WTC11 (cell line): Measurements from ENCODE around the gene IYD. TPM values are rescaled to one million over a fixed set of nuclear protein-coding genes. Genes with fewer than 3 reads are reported as not detected.

ENCODE experiments used
- ATAC-seq: fragments of 200-7000 bp; cut with Tn5 transposase; 2 replicates; pipeline ENCODE4 v1.10.0; 2021; ENCODE audit warnings: mild to moderate bottlenecking, moderate library complexity
- CTCF ChIA-PET: fragments of 300-600 bp; sonication (Branson Sonifier 250); formaldehyde crosslinking; loops from one replicate; lab custom pipeline; 2021; ENCODE audit warnings: antibody characterized with exemption; lab: Charles Lee
- POLR2A ChIA-PET: fragments of 350-600 bp; sonication (Branson Sonifier 250); formaldehyde crosslinking; loops from one replicate; lab custom pipeline; 2021; ENCODE audit warnings: antibody characterized with exemption; lab: Charles Lee
- DNase-seq: peaks from one replicate; pipeline ENCODE4 v3.0.0; 2021; ENCODE audit warnings: low spot score
- H3K27ac Mint-ChIP-seq: 2 replicates; pipeline ENCODE4 v1.8.0; 2021; ENCODE audit warnings: mixed read lengths
- H3K27me3 Mint-ChIP-seq: 2 replicates; pipeline ENCODE4 v1.8.0; 2021; ENCODE audit warnings: low read depth, mild to moderate bottlenecking, moderate library complexity, mixed read lengths
- H3K36me3 Mint-ChIP-seq: 2 replicates; pipeline ENCODE4 v1.8.0; 2021; ENCODE audit warnings: mixed read lengths
- H3K4me1 Mint-ChIP-seq: 2 replicates; pipeline ENCODE4 v1.8.0; 2022; ENCODE audit warnings: mixed read lengths
- H3K4me3 Mint-ChIP-seq: 2 replicates; pipeline ENCODE4 v1.8.0; 2021; ENCODE audit warnings: mild to moderate bottlenecking, moderate library complexity, mixed read lengths
- H3K9me3 Mint-ChIP-seq: 2 replicates; pipeline ENCODE4 v1.8.0; 2021; ENCODE audit warnings: mixed read lengths
- AFF4 ChIP-seq: sonication (generic); formaldehyde crosslinking; IDR thresholded peaks from 2 replicates; pipeline ENCODE4 v1.8.1; 2023; ENCODE audit warnings: mild to moderate bottlenecking, missing genetic modification reagents, borderline replicate concordance
- ATF1 ChIP-seq: sonication (generic); formaldehyde crosslinking; IDR thresholded peaks from 2 replicates; pipeline ENCODE4 v1.8.1; 2023; ENCODE audit warnings: mild to moderate bottlenecking, moderate library complexity, missing genetic modification reagents
- ATF3 ChIP-seq: sonication (generic); formaldehyde crosslinking; conservative IDR thresholded peaks from 2 replicates; pipeline ENCODE4 v1.8.1; 2022; ENCODE audit warnings: mild to moderate bottlenecking, missing genetic modification reagents
- CREB1 ChIP-seq: sonication (generic); formaldehyde crosslinking; IDR thresholded peaks from 2 replicates; pipeline ENCODE4 v1.8.0; 2023; ENCODE audit warnings: mild to moderate bottlenecking, missing genetic modification reagents
- CREM ChIP-seq: sonication (generic); formaldehyde crosslinking; IDR thresholded peaks from 2 replicates; pipeline ENCODE4 v1.8.1; 2022; ENCODE audit warnings: mild to moderate bottlenecking, missing genetic modification reagents, moderate library complexity
- ELF4 ChIP-seq: sonication (generic); formaldehyde crosslinking; IDR thresholded peaks from 2 replicates; pipeline ENCODE4 v1.8.1; 2022; ENCODE audit warnings: low read depth, mild to moderate bottlenecking, moderate library complexity, missing genetic modification reagents
- FOXP4 ChIP-seq: sonication (generic); formaldehyde crosslinking; IDR thresholded peaks from 2 replicates; pipeline ENCODE4 v1.8.0; 2022; ENCODE audit warnings: mild to moderate bottlenecking, missing genetic modification reagents
- GRHL2 ChIP-seq: fragments of 250-450 bp; sonication (Bioruptor Pico); IDR thresholded peaks from 2 replicates; pipeline ENCODE4 v1.8.0; 2022; ENCODE audit warnings: mild to moderate bottlenecking, moderate library complexity; ENCODE audit not compliant: insufficient replicate concordance, severe bottlenecking
- IRF2 ChIP-seq: sonication (generic); formaldehyde crosslinking; IDR thresholded peaks from 2 replicates; pipeline ENCODE4 v1.8.0; 2022; ENCODE audit warnings: low read depth, missing genetic modification reagents, borderline replicate concordance
- KAT7 ChIP-seq: sonication (generic); formaldehyde crosslinking; IDR thresholded peaks from 2 replicates; pipeline ENCODE4 v1.8.1; 2023; ENCODE audit warnings: missing genetic modification reagents, mild to moderate bottlenecking, borderline replicate concordance
- MXD4 ChIP-seq: fragments of 250-450 bp; sonication (Bioruptor Pico); IDR thresholded peaks from 2 replicates; pipeline ENCODE4 v1.8.0; 2021; ENCODE audit warnings: mild to moderate bottlenecking, moderate library complexity, borderline replicate concordance
- NR3C1 ChIP-seq: sonication (generic); formaldehyde crosslinking; conservative IDR thresholded peaks from 2 replicates; pipeline ENCODE4 v1.8.1; 2023; ENCODE audit warnings: low read depth, mild to moderate bottlenecking, missing genetic modification reagents
- RORB ChIP-seq: fragments of 250-450 bp; sonication (Bioruptor Pico); IDR thresholded peaks from 2 replicates; pipeline ENCODE4 v1.9.0; 2021; ENCODE audit warnings: mild to moderate bottlenecking
- SMAD3 ChIP-seq: sonication (generic); formaldehyde crosslinking; IDR thresholded peaks from 2 replicates; pipeline ENCODE4 v1.8.0; 2022; ENCODE audit warnings: missing genetic modification reagents, mild to moderate bottlenecking, borderline replicate concordance
- TCF7 ChIP-seq: sonication (generic); formaldehyde crosslinking; IDR thresholded peaks from 2 replicates; pipeline ENCODE4 v1.8.0; 2022; ENCODE audit warnings: mild to moderate bottlenecking, low read depth, missing genetic modification reagents, moderate library complexity
- TEAD1 ChIP-seq: sonication (generic); formaldehyde crosslinking; IDR thresholded peaks from 2 replicates; pipeline ENCODE4 v1.8.0; 2022; ENCODE audit warnings: mild to moderate bottlenecking, missing genetic modification reagents
- TEAD4 ChIP-seq: sonication (generic); formaldehyde crosslinking; IDR thresholded peaks from 2 replicates; pipeline ENCODE4 v1.8.0; 2022; ENCODE audit warnings: mild to moderate bottlenecking, missing genetic modification reagents
- TP53 ChIP-seq: sonication (generic); formaldehyde crosslinking; IDR thresholded peaks from 2 replicates; pipeline ENCODE4 v1.8.1; 2023; ENCODE audit warnings: mild to moderate bottlenecking, missing genetic modification reagents
- USF1 ChIP-seq: sonication (generic); formaldehyde crosslinking; IDR thresholded peaks from 2 replicates; pipeline ENCODE4 v1.8.0; 2022; ENCODE audit warnings: mild to moderate bottlenecking, missing genetic modification reagents
- ZNF121 ChIP-seq: sonication (generic); formaldehyde crosslinking; IDR thresholded peaks from 2 replicates; pipeline ENCODE4 v1.8.0; 2023; ENCODE audit warnings: missing genetic modification reagents
- ZNF263 ChIP-seq: sonication (generic); formaldehyde crosslinking; IDR thresholded peaks from 2 replicates; pipeline ENCODE4 v1.8.1; 2022; ENCODE audit warnings: low read depth, mild to moderate bottlenecking, moderate library complexity, missing genetic modification reagents
- ZNF671 ChIP-seq: fragments of 250-450 bp; sonication (Bioruptor Pico); IDR thresholded peaks from 2 replicates; pipeline ENCODE4 v1.8.0; 2021; ENCODE audit warnings: mild to moderate bottlenecking
- total RNA-seq: library from RNA; stranded (reverse); gene quantifications from 3 replicates; pipeline ENCODE4 v1.2.3, GENCODE V29; 2021
- TF ChIP-seq, protein P1 (sequence below): sonication (generic); formaldehyde crosslinking; IDR thresholded peaks from 2 replicates; pipeline ENCODE4 v1.8.0; 2023; ENCODE audit warnings: missing genetic modification reagents, mild to moderate bottlenecking, borderline replicate concordance
- TF ChIP-seq, protein P2 (sequence below): fragments of 250-450 bp; sonication (Bioruptor Pico); IDR thresholded peaks from 2 replicates; pipeline ENCODE4 v2.1.2; 2022; ENCODE audit warnings: mild to moderate bottlenecking, moderate library complexity

IYD gene
- total RNA-seq, 1 experiment from 2014 or later: not detected

GRCh38 chr6:150427843-150428242 lies 59.0 kb downstream of the IYD start:
- POLR2A ChIA-PET: no interaction called here
- TF ChIP-seq FOXP4 (CRISPR knock-in tag) (no peak), CREM (no peak), CREB1 (CRISPR knock-in tag) (no peak), KAT7 (CRISPR knock-in tag) (no peak), TEAD1 (CRISPR knock-in tag) (no peak), MXD4 (no peak)
- TF ChIP-seq, protein P1, sequence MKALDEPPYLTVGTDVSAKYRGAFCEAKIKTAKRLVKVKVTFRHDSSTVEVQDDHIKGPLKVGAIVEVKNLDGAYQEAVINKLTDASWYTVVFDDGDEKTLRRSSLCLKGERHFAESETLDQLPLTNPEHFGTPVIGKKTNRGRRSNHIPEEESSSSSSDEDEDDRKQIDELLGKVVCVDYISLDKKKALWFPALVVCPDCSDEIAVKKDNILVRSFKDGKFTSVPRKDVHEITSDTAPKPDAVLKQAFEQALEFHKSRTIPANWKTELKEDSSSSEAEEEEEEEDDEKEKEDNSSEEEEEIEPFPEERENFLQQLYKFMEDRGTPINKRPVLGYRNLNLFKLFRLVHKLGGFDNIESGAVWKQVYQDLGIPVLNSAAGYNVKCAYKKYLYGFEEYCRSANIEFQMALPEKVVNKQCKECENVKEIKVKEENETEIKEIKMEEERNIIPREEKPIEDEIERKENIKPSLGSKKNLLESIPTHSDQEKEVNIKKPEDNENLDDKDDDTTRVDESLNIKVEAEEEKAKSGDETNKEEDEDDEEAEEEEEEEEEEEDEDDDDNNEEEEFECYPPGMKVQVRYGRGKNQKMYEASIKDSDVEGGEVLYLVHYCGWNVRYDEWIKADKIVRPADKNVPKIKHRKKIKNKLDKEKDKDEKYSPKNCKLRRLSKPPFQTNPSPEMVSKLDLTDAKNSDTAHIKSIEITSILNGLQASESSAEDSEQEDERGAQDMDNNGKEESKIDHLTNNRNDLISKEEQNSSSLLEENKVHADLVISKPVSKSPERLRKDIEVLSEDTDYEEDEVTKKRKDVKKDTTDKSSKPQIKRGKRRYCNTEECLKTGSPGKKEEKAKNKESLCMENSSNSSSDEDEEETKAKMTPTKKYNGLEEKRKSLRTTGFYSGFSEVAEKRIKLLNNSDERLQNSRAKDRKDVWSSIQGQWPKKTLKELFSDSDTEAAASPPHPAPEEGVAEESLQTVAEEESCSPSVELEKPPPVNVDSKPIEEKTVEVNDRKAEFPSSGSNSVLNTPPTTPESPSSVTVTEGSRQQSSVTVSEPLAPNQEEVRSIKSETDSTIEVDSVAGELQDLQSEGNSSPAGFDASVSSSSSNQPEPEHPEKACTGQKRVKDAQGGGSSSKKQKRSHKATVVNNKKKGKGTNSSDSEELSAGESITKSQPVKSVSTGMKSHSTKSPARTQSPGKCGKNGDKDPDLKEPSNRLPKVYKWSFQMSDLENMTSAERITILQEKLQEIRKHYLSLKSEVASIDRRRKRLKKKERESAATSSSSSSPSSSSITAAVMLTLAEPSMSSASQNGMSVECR (CRISPR knock-in tag): no peak
- CTCF ChIA-PET: no interaction called here
- DNase-seq: no peak
- H3K9me3 Mint-ChIP-seq: peaks cover 3% of the 10 kb centered on the region; the same call in 1 of the 2 replicates
- H3K36me3 Mint-ChIP-seq: no peaks in the 10 kb centered on the region
- no peak overlapping the region for H3K27ac Mint-ChIP-seq
- ATAC-seq: no peak
- no peaks in the 10 kb centered on the region; the same call in 1 of the 2 replicates for H3K27me3 Mint-ChIP-seq
- no peak overlapping the region for H3K4me3 Mint-ChIP-seq
- no peaks in the 10 kb centered on the region for H3K4me1 Mint-ChIP-seq

DNA sequence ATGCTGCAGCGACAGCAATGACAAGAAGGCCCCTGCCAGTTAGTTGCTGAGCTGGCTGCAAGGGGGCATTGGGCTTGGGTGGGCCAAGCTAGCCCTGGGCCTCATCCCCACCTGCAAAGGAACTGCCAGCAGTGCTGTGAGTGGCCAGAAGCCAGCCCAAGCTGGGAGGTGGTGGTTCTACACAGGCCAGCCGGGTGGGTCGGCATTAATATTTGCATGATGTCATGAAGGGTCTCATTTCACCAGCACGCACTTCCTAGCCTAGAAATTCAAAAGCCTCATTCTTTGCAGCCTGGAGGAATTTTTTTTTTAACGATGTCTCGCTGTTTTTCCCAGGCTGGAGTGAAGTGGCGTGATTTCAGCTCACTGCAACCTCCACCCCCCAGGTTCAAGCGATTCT lies 62.0 kb downstream of the IYD start:
- ChIA-PET POLR2A (no interaction called here), CTCF (interaction anchor here (1.3 to 1.4 kb wide), 2 partner anchors 35 to 255 kb away, joined by 3 read pairs; no protein-coding TSS in a partner anchor)
- no peaks in the 10 kb centered on the region for H3K4me1 Mint-ChIP-seq
- H3K36me3 Mint-ChIP-seq: no peaks in the 10 kb centered on the region
- no peaks in the 10 kb centered on the region for H3K9me3 Mint-ChIP-seq
- ATAC-seq: no peak
- no peak overlapping the region for H3K27ac Mint-ChIP-seq
- no peak for DNase-seq
- H3K4me3 Mint-ChIP-seq: no peak overlapping the region
- no peaks in the 10 kb centered on the region for H3K27me3 Mint-ChIP-seq
- TF ChIP-seq, protein P2, sequence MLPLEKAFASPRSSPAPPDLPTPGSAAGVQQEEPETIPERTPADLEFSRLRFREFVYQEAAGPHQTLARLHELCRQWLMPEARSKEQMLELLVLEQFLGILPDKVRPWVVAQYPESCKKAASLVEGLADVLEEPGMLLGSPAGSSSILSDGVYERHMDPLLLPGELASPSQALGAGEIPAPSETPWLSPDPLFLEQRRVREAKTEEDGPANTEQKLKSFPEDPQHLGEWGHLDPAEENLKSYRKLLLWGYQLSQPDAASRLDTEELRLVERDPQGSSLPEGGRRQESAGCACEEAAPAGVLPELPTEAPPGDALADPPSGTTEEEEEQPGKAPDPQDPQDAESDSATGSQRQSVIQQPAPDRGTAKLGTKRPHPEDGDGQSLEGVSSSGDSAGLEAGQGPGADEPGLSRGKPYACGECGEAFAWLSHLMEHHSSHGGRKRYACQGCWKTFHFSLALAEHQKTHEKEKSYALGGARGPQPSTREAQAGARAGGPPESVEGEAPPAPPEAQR (CRISPR knock-in tag): no peak
- TF ChIP-seq ZNF263 (CRISPR knock-in tag) (no peak), RORB (no peak), TCF7 (no peak), TEAD4 (no peak), USF1 (CRISPR knock-in tag) (no peak), ZNF671 (no peak), GRHL2 (no peak), ATF1 (no peak), NR3C1 (CRISPR knock-in tag) (no peak), KAT7 (CRISPR knock-in tag) (no peak), TP53 (CRISPR knock-in tag) (no peak), ELF4 (no peak), IRF2 (no peak), ZNF121 (CRISPR knock-in tag) (no peak), ATF3 (CRISPR knock-in tag) (no peak), SMAD3 (no peak), AFF4 (CRISPR knock-in tag) (no peak), MXD4 (no peak)
